Duodenal mucosa (tissue), 2 donors: ENCODE results near the gene QTRT2.

Source experiments
- H3K27ac ChIP-seq: one replicate; pipeline ENCODE4 v1.7.0; 2013; ENCODE audit warnings: low read depth, low read length
- H3K27me3 ChIP-seq, 2 donors: one replicate each; pipeline ENCODE4 v1.7.0; 2013; ENCODE audit warnings: low read length in 2 of 2, control low read depth in 1 of 2; ENCODE audit not compliant: insufficient read depth in 2 of 2, control insufficient read depth in 1 of 2
- H3K36me3 ChIP-seq, 2 donors: one replicate each; pipeline ENCODE4 v1.7.0; 2013; ENCODE audit warnings: low read length in 2 of 2, control low read depth in 1 of 2; ENCODE audit not compliant: insufficient read depth in 2 of 2, control insufficient read depth in 1 of 2
- H3K4me1 ChIP-seq, 2 donors: one replicate each; pipeline ENCODE4 v1.7.0; 2013; ENCODE audit warnings: low read length in 2 of 2, control low read depth in 1 of 2; ENCODE audit not compliant: insufficient read depth in 2 of 2, control insufficient read depth in 1 of 2
- H3K4me3 ChIP-seq, 2 donors: one replicate each; pipeline ENCODE4 v1.7.0; 2013; ENCODE audit warnings: low read length in 2 of 2, low read depth in 1 of 2
- H3K9ac ChIP-seq, 2 donors: one replicate each; pipeline ENCODE4 v1.7.0; 2013; ENCODE audit warnings: low read length in 2 of 2, low read depth in 1 of 2
- H3K9me3 ChIP-seq, 2 donors: one replicate each; pipeline ENCODE4 v1.7.0; 2013; ENCODE audit warnings: low read length in 2 of 2, control low read depth in 1 of 2; ENCODE audit not compliant: control insufficient read depth in 1 of 2

The QTRT2 gene

DNA sequence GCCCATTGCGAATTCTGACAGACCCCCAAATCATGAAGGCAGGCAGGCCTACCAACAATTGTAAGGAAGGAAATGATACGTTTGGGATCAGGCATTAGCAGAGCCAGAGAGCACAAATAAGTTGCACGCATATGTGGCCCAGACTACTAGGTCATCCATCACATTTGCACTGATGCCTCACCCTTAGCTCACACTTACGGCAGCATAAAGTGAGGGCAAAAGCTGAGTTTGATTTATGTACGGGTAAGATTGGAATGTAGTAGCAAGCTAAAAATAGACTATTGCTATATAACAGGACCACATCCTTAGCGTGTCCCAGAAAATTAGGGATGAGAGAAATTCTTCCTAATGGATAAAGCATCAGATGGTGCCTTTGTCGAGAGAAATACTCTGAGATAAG, 58.6 kb downstream of the QTRT2 start:
- Histone ChIP-seq H3K27ac (no peak overlapping the region), H3K4me3 (no peak overlapping the region), H3K9ac (no peak overlapping the region), H3K36me3 (no peaks in the 10 kb centered on the region), H3K4me1 (no peaks in the 10 kb centered on the region), H3K27me3 (no peaks in the 10 kb centered on the region), H3K9me3 (no peaks in the 10 kb centered on the region)

DNA sequence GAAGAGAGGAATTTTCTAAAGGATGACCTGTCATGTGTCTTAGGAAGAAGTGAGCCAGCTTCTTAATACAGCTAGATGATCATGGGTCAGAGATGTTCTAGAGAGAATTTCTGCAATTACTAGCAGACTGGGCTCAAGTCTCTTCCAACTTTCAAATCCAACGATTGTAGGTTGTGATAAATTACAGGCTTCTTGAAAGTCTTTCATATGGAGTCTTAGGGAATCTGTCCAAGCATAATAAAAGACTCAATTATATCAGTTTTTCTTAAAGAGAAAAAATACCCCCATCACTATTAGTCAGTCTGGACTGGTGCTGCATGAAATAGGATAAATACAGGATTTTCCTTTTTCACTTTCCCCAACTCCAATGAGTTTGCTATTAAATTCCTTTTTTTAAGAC, 63.2 kb downstream of the QTRT2 start:
- Histone ChIP-seq H3K27ac (no peak overlapping the region), H3K27me3 (no peaks in the 10 kb centered on the region)

DNA sequence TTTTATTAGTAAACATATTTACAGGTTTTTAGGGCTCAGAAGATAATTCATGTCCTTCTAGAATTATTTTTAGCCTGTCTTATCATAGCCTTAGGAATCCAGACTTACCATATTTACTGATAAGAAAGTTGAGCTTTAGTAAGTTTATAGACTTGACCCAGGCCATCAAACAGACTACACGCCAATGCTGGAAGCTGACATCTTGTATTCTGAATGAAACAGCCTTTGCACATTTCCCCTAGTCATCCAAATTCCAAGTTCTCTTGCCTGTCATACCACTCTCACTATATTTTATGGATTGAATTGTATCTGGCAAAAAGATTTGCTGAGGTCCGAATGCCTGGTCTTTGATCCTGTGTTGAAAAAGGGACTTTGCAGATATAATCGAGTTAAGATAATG, 63.7 kb downstream of the QTRT2 start:
- H3K4me3 ChIP-seq, result no peak overlapping the region
- H3K9me3 ChIP-seq, result no peaks in the 10 kb centered on the region
- H3K9ac ChIP-seq, result no peak overlapping the region
- no peak overlapping the region for H3K27ac ChIP-seq
- no peaks in the 10 kb centered on the region for H3K4me1 ChIP-seq
- H3K36me3 ChIP-seq, result no peaks in the 10 kb centered on the region
- H3K27me3 ChIP-seq, result no peaks in the 10 kb centered on the region

More for the DNA sequence above, 63.2 kb downstream of the QTRT2 start:
- Histone ChIP-seq H3K36me3 (no peaks in the 10 kb centered on the region), H3K9ac (no peak overlapping the region), H3K4me3 (no peak overlapping the region), H3K4me1 (no peaks in the 10 kb centered on the region), H3K9me3 (no peaks in the 10 kb centered on the region)

DNA sequence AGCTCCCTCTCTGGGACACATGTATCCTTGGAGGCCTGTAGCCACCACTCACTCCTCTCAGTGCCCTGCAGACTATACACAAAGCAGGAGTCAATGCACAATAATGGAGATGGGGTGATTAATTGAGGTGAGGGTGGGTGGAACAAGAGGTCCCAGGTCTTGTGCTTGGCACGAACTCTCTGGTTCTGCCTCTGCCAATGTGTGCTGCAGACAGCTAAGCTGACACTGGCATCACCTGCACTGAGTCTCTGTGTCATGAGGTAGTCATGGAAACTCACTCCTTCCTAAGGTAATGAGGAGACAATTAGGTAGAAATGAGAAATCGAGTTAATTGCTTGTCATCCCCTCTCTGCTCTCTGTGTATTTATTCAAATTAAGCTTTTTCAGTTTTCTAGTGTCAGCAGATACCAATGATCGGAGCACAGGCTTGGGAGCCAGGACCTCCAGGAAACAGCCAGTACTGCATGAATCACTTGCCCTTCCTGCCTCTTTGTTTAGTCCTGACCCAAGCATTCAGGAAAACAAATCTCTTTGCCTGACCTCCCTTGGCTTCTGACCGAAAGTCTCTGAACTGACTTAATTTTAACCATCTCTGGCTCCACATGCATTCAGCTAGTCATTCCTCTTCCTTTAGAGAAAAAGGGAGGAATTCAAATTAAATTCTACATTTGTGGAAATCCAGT, 65.6 kb downstream of the QTRT2 start:
- Histone ChIP-seq H3K27me3 (no peaks in the 10 kb centered on the region), H3K36me3 (no peaks in the 10 kb centered on the region), H3K9me3 (no peaks in the 10 kb centered on the region), H3K9ac (no peak overlapping the region), H3K4me3 (no peak overlapping the region), H3K4me1 (no peaks in the 10 kb centered on the region), H3K27ac (no peak overlapping the region)

- Histone ChIP-seq H3K36me3 (no peaks in the 10 kb centered on the region), H3K27me3 (no peaks in the 10 kb centered on the region), H3K4me1 (no peaks in the 10 kb centered on the region), H3K9me3 (no peaks in the 10 kb centered on the region), H3K4me3 (no peak overlapping the region), H3K27ac (no peak overlapping the region), H3K9ac (no peak overlapping the region)
Measured at GRCh38 chr3:114126461-114126860, 69.9 kb downstream of the QTRT2 start.

DNA sequence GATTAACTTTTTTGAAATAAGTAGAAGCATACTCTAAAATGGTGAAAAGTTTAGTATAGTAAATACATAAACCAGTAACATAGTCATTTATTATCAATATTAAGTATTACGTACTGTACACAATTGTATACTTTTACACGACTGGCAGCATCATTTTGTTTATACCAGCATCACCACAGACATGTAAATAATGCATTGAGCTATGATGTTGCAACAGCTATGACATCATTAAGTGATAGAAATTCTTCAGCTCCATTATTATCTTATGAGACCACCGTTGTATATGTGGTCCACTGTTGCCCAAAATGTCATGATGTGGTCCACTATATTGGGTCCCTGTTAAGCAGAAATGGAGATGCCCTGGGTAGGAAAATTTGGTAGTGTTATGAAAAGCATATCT, 71.0 kb downstream of the QTRT2 start:
- Histone ChIP-seq H3K4me3 (no peak overlapping the region), H3K36me3 (no peaks in the 10 kb centered on the region), H3K27ac (no peak overlapping the region), H3K27me3 (no peaks in the 10 kb centered on the region), H3K4me1 (no peaks in the 10 kb centered on the region), H3K9ac (no peak overlapping the region), H3K9me3 (no peaks in the 10 kb centered on the region)

DNA sequence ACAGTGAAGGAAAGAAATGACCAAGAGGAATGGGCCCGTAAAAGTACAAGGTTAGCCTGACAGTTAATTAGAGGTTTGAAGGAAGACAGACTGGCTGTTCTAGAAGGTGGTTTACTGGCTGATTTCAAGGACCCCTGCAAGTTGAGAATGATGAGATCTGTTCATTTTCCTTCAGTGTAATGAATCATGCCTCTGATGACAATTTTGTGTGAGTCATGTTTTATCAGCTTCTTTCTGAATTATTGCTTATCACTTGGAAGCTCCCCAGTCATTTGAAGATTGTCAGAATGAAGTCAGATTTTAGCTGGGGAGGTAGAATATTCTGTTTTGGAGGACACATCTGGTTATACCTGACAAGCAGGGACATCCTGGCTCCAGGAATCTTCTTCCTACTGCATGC, 71.7 kb downstream of the QTRT2 start:
- H3K9me3 ChIP-seq, result no peaks in the 10 kb centered on the region
- H3K27ac ChIP-seq, result no peak overlapping the region
- no peaks in the 10 kb centered on the region for H3K4me1 ChIP-seq
- H3K36me3 ChIP-seq, result no peaks in the 10 kb centered on the region
- H3K9ac ChIP-seq, result no peak overlapping the region
- H3K4me3 ChIP-seq, result no peak overlapping the region
- no peaks in the 10 kb centered on the region for H3K27me3 ChIP-seq

DNA sequence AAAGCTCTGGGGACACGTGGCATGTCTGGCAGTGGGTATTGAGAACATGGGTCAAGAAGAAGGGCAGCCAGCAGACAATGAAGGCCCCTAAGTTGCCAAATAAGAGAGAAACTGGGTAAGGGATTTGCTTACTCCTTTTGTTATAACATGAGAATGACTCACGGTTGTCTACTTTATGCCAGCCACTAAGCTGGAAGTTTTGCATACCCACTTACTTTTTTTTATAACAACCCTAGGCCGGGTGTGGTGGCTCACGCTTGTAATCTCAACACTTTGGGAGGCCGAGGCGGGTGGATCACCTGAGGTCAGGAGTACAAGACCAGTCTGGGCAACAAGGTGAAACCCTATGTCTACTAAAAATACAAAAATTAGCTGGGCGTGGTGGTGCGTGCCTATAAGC, 72.3 kb downstream of the QTRT2 start:
- Histone ChIP-seq H3K36me3 (no peaks in the 10 kb centered on the region), H3K9ac (no peak overlapping the region), H3K4me1 (no peaks in the 10 kb centered on the region), H3K9me3 (no peaks in the 10 kb centered on the region), H3K27me3 (no peaks in the 10 kb centered on the region), H3K27ac (no peak overlapping the region), H3K4me3 (no peak overlapping the region)

GRCh38 chr3:114132500-114132899, 76.0 kb downstream of the QTRT2 start:
- Histone ChIP-seq H3K27ac (no peak overlapping the region), H3K9me3 (no peaks in the 10 kb centered on the region), H3K27me3 (no peaks in the 10 kb centered on the region), H3K4me1 (no peaks in the 10 kb centered on the region), H3K4me3 (no peak overlapping the region), H3K9ac (no peak overlapping the region), H3K36me3 (no peaks in the 10 kb centered on the region)

DNA sequence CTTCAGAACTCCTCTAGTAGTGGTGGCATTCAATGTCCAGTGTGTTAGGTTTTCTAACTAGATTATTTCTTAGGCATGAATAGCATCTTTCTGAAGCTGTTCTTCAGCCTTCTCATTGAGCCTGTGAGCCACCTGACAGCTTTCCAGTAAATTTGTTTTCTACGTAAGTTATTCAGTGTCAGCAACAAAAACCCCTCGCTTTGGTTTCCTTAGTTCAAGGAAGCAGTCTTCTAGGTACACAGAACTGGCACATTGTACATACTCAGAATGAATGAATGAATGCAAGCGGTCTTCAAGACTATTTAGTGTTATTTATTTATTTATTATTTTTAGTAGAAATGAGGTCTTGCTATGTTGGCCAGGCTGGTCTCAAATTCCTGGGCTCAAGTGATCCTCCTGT, 77.4 kb downstream of the QTRT2 start:
- Histone ChIP-seq H3K27ac (no peak overlapping the region), H3K36me3 (no peaks in the 10 kb centered on the region), H3K9ac (no peak overlapping the region), H3K4me1 (no peaks in the 10 kb centered on the region), H3K27me3 (no peaks in the 10 kb centered on the region), H3K4me3 (no peak overlapping the region), H3K9me3 (no peaks in the 10 kb centered on the region)
